Kidney (tissue), 14 donors: ENCODE measurements around the gene VEGFC. TPM values are rescaled to one million over a fixed set of nuclear protein-coding genes. Genes with fewer than 3 reads are reported as not detected.

Experiments
- DNase-seq, 5 donors: peaks; one replicate each; pipeline ENCODE4 v3.0.0-alpha.2; 2013 to 2020
- FAIRE-seq: peaks from 2 replicates; lab custom pipeline; 2012; peaks lifted over from hg19 to GRCh38; lab: Jason Lieb, UNC
- H3K27ac ChIP-seq, 2 donors: one replicate each; pipeline ENCODE4 v1.7.0; 2013; ENCODE audit warnings: low read depth in 2 of 2, low read length in 2 of 2, inconsistent platforms in 1 of 2
- H3K27me3 ChIP-seq: one replicate; pipeline ENCODE4 v1.7.1; 2013; ENCODE audit warnings: low read length, inconsistent platforms; ENCODE audit not compliant: control insufficient read depth, insufficient read depth
- H3K36me3 ChIP-seq, 3 donors: one replicate each; pipeline versions ENCODE4 v1.7.0 to v1.7.1; 2013; ENCODE audit warnings: low read length in 3 of 3, control low read depth in 1 of 3, inconsistent platforms in 1 of 3; ENCODE audit not compliant: insufficient read depth in 3 of 3, control insufficient read depth in 2 of 3
- H3K4me1 ChIP-seq, 3 donors: one replicate each; pipeline versions ENCODE4 v1.7.0 to v1.7.1; 2013; ENCODE audit warnings: low read length in 3 of 3, inconsistent platforms in 1 of 3, low read depth in 1 of 3; ENCODE audit not compliant: control insufficient read depth in 2 of 3, insufficient read depth in 2 of 3
- H3K4me3 ChIP-seq, 3 donors: one replicate each; pipeline versions ENCODE4 v1.7.0 to v1.8.1; 2013; ENCODE audit warnings: low read length in 3 of 3, control low read depth in 1 of 3, inconsistent platforms in 1 of 3
- H3K9ac ChIP-seq, 3 donors: one replicate each; pipeline versions ENCODE4 v1.7.0 to v1.7.1; 2013; ENCODE audit warnings: low read length in 3 of 3, control low read depth in 1 of 3, inconsistent platforms in 1 of 3
- H3K9me3 ChIP-seq, 3 donors: one replicate each; pipeline versions ENCODE4 v1.7.0 to v1.7.1; 2013; ENCODE audit warnings: low read length in 3 of 3, control low read depth in 1 of 3, inconsistent platforms in 1 of 3; ENCODE audit not compliant: control insufficient read depth in 2 of 3, insufficient read depth in 1 of 3
- CTCF ChIP-seq: IDR thresholded peaks from 3 replicates; pipeline ENCODE4 v1.5.1; 2012; ENCODE audit warnings: mild to moderate bottlenecking, moderate library complexity, borderline replicate concordance; ENCODE audit not compliant: insufficient read depth; ENCODE audit errors: extremely low read depth
- intact Hi-C: fragments of 100-400 bp; cut with DNase I; formaldehyde crosslinking; loops from one replicate; pipeline ENCODE4 v1.11.1; 2022
- polyA plus RNA-seq: library from polyadenylated mRNA; stranded (reverse); fragments of 350-450 nt; fragmentation: Illumina TruSeq; extraction: RNeasy Lipid Tissue Mini Kit (QIAGEN cat#74804); gene quantifications from one replicate; pipeline ENCODE4 v1.2.3, GENCODE V29; 2014; ENCODE audit warnings: low read depth, low replicate concordance; ENCODE audit not compliant: insufficient read depth
- total RNA-seq: library from RNA; stranded (reverse); fragmentation: NEBNext Ultra II Directional; extraction: Animal tissue kit (Norgen Biotek cat#: 25700); gene quantifications from one replicate; pipeline ENCODE4 v1.2.1, GENCODE V29; 2021
- donor health status: control.
- donor health status: control.
- donor health status: control.
- donor health status: control.
- donor health status: control.
- donor health status: DM: yes; HTN: yes; CAD: no.
- donor health status: Normal renal cell carcinoma (clear cell type).

VEGFC gene
- total and polyA plus RNA-seq, 2 donors from 2014 or later: 6.6 to 14.3 TPM

- H3K27ac ChIP-seq: no peak overlapping the region
- intact Hi-C loops: no loop called here
- no peaks in the 10 kb centered on the region for H3K36me3 ChIP-seq
- H3K4me1 ChIP-seq: no peaks in the 10 kb centered on the region
- H3K9me3 ChIP-seq: no peaks in the 10 kb centered on the region
- no peaks in the 10 kb centered on the region for H3K27me3 ChIP-seq
- FAIRE-seq (no peak), DNase-seq (no peak)
- no peak overlapping the region for H3K4me3 ChIP-seq
- no peak for TF ChIP-seq CTCF
- H3K9ac ChIP-seq: no peak overlapping the region
Observed at GRCh38 chr4:176676901-176677300, 115.8 kb downstream of the VEGFC start.

- no peaks in the 10 kb centered on the region for H3K9me3 ChIP-seq
- intact Hi-C loops: no loop called here
- H3K9ac ChIP-seq: no peak overlapping the region
- H3K27ac ChIP-seq: no peak overlapping the region
- no peak for TF ChIP-seq CTCF
- H3K27me3 ChIP-seq: no peaks in the 10 kb centered on the region
- H3K4me1 ChIP-seq: no peaks in the 10 kb centered on the region
- H3K4me3 ChIP-seq: no peak overlapping the region
- DNase-seq (no peak), FAIRE-seq (no peak)
- H3K36me3 ChIP-seq: no peaks in the 10 kb centered on the region
Observed at GRCh38 chr4:176675810-176676209, 116.9 kb downstream of the VEGFC start.

GRCh38 chr4:176671532-176671931 lies 121.2 kb downstream of the VEGFC start:
- intact Hi-C loops: no loop called here
- H3K27me3 ChIP-seq: no peaks in the 10 kb centered on the region
- no peaks in the 10 kb centered on the region for H3K4me1 ChIP-seq
- H3K4me3 ChIP-seq: no peak overlapping the region
- no peak for DNase-seq
- no peak overlapping the region for H3K27ac ChIP-seq
- FAIRE-seq: no peak
- H3K36me3 ChIP-seq: no peaks in the 10 kb centered on the region
- no peak overlapping the region for H3K9ac ChIP-seq
- no peaks in the 10 kb centered on the region for H3K9me3 ChIP-seq
- TF ChIP-seq CTCF: no peak

- DNase-seq: no peak
- Histone ChIP-seq H3K36me3 (no peaks in the 10 kb centered on the region), H3K4me3 (no peak overlapping the region), H3K9me3 (no peaks in the 10 kb centered on the region), H3K4me1 (no peaks in the 10 kb centered on the region), H3K9ac (no peak overlapping the region), H3K27me3 (no peaks in the 10 kb centered on the region), H3K27ac (no peak overlapping the region)
- intact Hi-C loops: no loop called here
- no peak for FAIRE-seq
- TF ChIP-seq CTCF: no peak
Observed at GRCh38 chr4:176668324-176668723, 124.4 kb downstream of the VEGFC start.
